Measurements from ENCODE around the gene TOM1L1.

Gene TOM1L1

DNA sequence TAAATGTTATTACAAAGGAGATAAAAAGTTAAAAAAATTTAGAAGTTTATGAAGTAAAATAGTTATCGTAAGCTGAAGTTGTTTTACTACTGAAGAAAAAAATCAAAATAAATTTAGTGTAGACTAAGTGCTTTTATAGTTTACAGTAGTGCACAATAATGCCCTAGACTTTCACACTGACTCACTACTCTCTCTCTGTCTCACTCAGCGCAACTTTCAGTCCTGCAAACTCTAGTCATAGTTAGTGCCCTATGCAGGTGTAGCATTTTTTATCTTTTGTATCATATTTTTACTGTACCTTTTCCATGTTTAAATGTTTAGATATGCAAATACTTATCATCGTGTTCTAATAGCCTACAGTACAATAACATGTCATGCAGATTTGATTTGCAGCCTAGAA is 17.7 kb upstream of the TOM1L1 start:
- H3K4me3 Mint-ChIP-seq, result no peak overlapping the region
- H3K27ac Mint-ChIP-seq, result no peak overlapping the region
- no peaks in the 10 kb centered on the region for H3K4me1 Mint-ChIP-seq
- ATAC-seq (replicated peaks) (no peak), DNase-seq (no peak)
- no peaks in the 10 kb centered on the region for H3K9me3 Mint-ChIP-seq
- H3K36me3 Mint-ChIP-seq, result no peaks in the 10 kb centered on the region
- H3K27me3 Mint-ChIP-seq, result peaks cover 0 to 5% of the 10 kb centered on the region in 2 donors

DNA sequence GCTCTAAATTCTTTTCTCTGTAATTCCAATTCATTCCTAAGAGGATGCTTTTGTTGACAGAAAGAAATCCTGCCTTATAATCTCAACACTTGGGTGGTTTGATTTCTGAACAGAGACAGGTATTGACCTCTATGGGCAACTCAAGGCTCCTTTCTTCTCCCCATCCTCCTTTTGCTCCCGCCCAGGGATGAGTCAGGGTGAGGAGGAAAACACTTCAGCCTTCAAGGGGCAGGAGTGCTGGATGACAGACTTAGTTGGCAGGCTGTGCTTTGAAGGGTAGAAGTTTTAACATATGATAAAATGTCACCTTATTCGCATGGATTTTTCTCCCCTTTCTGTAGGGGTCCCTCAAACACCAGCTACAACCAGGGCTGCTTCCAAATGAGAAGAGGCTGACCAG is 16.7 kb upstream of the TOM1L1 start:
- Mint-ChIP-seq H3K36me3 (no peaks in the 10 kb centered on the region), H3K9me3 (no peaks in the 10 kb centered on the region), H3K4me3 (no peak overlapping the region), H3K4me1 (no peaks in the 10 kb centered on the region), H3K27me3 (peaks cover 0 to 2% of the 10 kb centered on the region in 2 donors), H3K27ac (no peak overlapping the region)
- ATAC-seq (replicated peaks), result no peak
- DNase-seq, result no peak

DNA sequence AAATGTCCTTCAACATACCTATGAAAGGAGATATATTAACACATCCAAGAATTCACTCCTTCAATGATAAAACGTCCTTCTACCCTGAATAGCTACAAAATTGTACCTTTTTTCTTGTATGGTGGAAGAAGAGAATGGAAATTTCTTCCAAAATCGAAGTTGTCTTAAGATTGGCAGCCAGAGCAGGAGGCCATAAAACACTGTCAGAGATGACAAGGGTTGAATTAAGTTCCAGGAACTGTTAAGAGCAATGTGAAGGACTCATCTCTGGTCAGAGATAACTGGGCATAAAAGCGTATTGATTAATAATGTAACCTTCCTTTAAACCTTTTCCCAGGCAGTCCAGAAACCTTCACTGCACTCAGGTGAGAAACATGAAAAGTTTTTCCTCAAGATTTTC is 12.9 kb upstream of the TOM1L1 start:
- no peaks in the 10 kb centered on the region for H3K36me3 Mint-ChIP-seq
- H3K27me3 Mint-ChIP-seq, result no peaks in the 10 kb centered on the region
- H3K4me1 Mint-ChIP-seq, result no peaks in the 10 kb centered on the region
- ATAC-seq (replicated peaks), result no peak
- H3K4me3 Mint-ChIP-seq, result no peak overlapping the region
- no peak for DNase-seq
- no peaks in the 10 kb centered on the region for H3K9me3 Mint-ChIP-seq
- no peak overlapping the region for H3K27ac Mint-ChIP-seq

DNA sequence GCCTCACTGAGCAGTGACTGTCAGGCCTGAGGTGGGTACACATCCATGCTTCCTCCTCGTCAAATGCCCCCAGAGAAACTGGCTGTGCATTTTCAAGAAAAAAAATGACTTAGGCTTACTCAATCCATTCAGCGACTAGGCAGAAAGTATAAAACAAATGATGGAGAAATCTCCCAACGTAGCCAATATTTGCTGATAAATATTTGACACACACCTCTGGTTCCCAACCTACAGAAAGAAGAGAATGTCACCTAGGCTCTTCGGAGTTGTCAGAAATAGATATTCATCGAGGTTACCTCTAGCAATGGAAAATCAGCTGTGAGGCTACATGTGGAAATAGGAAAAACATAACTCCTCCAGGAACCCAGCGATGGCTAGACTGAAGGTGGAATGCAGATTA is 12.4 kb upstream of the TOM1L1 start:
- Mint-ChIP-seq H3K36me3 (no peaks in the 10 kb centered on the region), H3K27ac (no peak overlapping the region), H3K9me3 (no peaks in the 10 kb centered on the region), H3K4me1 (no peaks in the 10 kb centered on the region), H3K4me3 (no peak overlapping the region), H3K27me3 (no peaks in the 10 kb centered on the region)
- DNase-seq (no peak), ATAC-seq (replicated peaks) (no peak)

DNA sequence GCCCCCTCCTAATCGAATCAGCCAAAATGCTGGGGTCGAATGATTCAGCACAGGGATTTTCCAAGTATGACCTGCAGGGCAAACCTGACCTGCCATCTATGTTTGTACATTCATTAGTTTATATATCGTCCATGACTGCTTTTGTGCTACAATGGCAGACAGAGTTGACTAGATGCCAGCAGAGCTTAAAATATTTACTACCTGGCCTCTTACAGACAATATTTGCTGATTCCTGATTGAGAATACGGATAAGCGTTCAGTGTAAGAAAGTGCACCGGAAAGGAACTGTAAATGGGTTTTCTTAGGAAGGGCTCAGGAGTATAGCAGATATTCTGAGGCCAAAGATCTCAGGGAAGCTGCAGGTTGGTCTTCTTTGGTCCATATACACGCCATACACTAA is 11.7 kb upstream of the TOM1L1 start:
- DNase-seq (no peak), ATAC-seq (replicated peaks) (no peak)
- Mint-ChIP-seq H3K36me3 (no peaks in the 10 kb centered on the region), H3K27me3 (no peaks in the 10 kb centered on the region), H3K4me1 (no peaks in the 10 kb centered on the region), H3K9me3 (no peaks in the 10 kb centered on the region), H3K4me3 (no peak overlapping the region), H3K27ac (no peak overlapping the region)

DNA sequence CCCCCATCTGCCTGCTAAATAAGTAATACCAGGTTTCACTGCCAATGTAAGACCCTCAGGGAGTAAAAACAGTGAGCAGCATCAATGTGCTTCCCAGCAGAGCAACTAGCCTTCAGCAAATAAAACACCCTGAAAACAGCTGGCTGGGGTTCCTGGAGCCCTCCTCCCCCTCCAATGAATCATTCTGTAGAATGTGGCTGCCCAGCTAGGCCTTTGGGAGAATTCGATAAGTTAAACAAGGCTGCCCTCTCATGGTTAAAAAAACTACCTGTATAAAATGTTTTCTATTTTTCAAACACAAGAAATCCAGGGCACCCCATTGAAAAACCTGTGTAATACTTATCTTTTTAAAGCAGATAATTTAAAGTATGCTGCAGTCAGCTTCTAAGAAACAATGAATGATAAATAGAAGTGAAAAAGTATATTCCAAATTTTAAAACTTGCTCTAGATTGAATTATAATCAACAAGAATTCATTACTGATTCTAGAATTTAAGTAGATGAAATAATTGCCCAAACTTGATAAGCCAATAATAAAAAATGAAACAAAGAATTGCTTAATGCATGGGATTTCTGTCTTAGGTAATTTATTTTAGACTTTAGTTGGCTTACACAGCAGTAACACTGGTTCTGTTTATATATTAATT is 9.4 kb upstream of the TOM1L1 start:
- H3K4me1 Mint-ChIP-seq, result no peaks in the 10 kb centered on the region
- H3K27me3 Mint-ChIP-seq, result peaks cover 0 to 9% of the 10 kb centered on the region in 2 donors
- no peaks in the 10 kb centered on the region for H3K36me3 Mint-ChIP-seq
- peak; percentile 39 to 59 for ATAC-seq (replicated peaks)
- DNase-seq, result no peak
- H3K27ac Mint-ChIP-seq, result no peak overlapping the region
- no peak overlapping the region for H3K4me3 Mint-ChIP-seq
- no peaks in the 10 kb centered on the region for H3K9me3 Mint-ChIP-seq

DNA sequence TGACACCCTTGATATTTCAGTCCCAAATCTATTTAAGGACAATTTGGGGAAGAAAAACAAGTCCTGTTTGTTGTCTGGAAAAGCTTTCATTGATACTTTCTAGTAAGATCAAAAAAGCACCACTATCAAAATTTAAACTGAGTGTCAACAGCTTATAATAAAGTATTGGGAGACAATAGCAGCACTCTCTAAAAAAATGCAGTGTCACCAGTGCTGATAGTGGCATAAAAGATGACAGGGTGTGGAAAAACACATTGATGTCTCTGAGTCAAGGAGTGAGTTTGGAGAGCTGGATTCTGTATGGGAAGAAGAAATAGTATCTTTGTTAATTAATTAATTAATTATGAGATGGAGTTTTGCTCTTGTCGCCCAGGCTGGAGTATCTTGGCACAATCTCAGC is 8.3 kb upstream of the TOM1L1 start:
- Mint-ChIP-seq H3K36me3 (no peaks in the 10 kb centered on the region), H3K4me1 (no peaks in the 10 kb centered on the region), H3K27me3 (peaks cover 8 to 15% of the 10 kb centered on the region in 2 donors), H3K9me3 (no peaks in the 10 kb centered on the region), H3K4me3 (no peak overlapping the region), H3K27ac (no peak overlapping the region)
- DNase-seq, result no peak
- ATAC-seq (replicated peaks), result no peak

DNA sequence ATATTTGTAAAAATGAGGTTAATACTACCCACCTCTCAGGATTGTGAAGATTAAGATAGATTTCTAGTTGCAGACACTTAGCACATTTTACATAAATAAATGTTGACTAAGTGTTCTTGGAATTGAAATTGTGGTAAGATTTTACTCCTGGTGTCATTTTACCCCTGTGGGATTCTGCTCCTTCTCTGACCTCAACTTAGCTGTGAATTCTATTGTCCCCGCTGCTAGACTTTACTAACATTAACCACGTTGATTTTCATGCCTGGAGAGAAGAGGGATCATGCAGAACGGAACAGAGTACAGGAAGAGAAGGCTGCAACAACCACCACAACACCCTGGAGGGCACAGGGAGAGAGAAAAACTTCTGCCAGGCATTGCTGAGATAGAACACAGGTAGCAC is 2.1 kb upstream of the TOM1L1 start:
- Mint-ChIP-seq H3K36me3 (no peaks in the 10 kb centered on the region), H3K27ac (no peak overlapping the region), H3K9me3 (no peaks in the 10 kb centered on the region), H3K27me3 (peaks cover 40 to 43% of the 10 kb centered on the region in 2 donors), H3K4me1 (peaks cover 1 to 5% of the 10 kb centered on the region in 2 donors), H3K4me3 (no peak overlapping the region)
- DNase-seq (no peak), ATAC-seq (replicated peaks) (no peak)

DNA sequence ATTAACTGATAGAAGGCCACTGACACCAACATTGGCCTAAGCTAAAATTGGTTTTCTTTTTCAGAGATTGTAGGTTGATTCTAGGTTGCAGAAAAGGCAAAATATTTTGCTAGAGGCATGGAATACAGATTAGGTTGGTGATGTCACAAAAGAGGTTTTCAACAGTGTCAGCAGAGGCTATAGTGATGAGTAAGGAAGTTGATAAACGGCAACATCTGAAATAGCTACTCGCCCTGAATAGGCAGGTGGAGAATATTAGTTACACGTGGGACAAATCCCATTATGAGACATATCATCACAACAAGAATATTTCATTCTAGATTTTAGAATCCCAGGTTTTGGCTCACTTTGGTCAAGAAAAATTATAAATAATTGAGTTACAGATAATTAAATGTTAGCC is 1.5 kb upstream of the TOM1L1 start:
- Mint-ChIP-seq H3K4me3 (no peak overlapping the region), H3K27ac (no peak overlapping the region), H3K36me3 (no peaks in the 10 kb centered on the region), H3K9me3 (no peaks in the 10 kb centered on the region), H3K4me1 (peaks cover 1 to 5% of the 10 kb centered on the region in 2 donors), H3K27me3 (peaks cover 38 to 43% of the 10 kb centered on the region in 2 donors)
- ATAC-seq (replicated peaks), result no peak
- no peak for DNase-seq

DNA sequence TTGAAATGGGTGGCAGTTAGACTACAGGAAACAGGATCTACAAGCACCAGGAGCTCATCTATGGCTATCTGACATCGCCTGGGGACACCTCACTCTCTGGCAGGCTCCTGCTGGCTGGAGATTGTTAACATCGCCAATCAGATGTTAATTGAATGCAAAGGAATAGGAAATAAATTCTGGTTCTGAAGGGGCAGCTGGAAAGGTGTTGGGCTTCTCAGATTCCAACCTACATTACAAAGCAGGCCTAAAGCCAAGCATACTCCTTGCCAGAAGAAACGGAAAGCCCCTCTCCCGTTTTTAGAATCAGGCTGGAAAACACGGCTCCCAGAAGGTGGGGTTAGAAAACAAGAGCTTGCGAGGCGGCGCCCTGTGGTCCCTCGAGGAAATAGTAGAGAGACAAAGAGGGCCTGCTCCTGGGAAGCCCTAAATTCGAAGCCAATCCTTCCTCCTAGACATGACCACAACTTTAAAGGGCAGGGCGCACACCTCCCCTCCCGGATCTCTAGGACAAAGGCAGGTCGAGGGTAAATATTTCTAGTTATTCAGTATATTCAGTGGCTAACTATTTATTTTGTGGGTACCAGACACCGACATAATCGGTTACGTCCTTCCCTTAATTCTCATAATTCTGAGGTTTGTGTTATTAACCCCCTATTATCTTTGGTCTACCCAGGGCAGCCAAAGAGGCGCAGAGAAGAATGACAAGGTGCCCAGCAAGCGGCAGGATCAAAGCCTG is 763 bp upstream of the TOM1L1 start:
- DNase-seq, result no peak
- H3K36me3 Mint-ChIP-seq, result no peaks in the 10 kb centered on the region
- no peak overlapping the region for H3K4me3 Mint-ChIP-seq
- no peaks in the 10 kb centered on the region for H3K9me3 Mint-ChIP-seq
- no peak overlapping the region for H3K27ac Mint-ChIP-seq
- H3K27me3 Mint-ChIP-seq, result peaks cover 37 to 43% of the 10 kb centered on the region in 2 donors
- peaks cover 1 to 5% of the 10 kb centered on the region in 2 donors for H3K4me1 Mint-ChIP-seq
- ATAC-seq (replicated peaks), result no peak

DNA sequence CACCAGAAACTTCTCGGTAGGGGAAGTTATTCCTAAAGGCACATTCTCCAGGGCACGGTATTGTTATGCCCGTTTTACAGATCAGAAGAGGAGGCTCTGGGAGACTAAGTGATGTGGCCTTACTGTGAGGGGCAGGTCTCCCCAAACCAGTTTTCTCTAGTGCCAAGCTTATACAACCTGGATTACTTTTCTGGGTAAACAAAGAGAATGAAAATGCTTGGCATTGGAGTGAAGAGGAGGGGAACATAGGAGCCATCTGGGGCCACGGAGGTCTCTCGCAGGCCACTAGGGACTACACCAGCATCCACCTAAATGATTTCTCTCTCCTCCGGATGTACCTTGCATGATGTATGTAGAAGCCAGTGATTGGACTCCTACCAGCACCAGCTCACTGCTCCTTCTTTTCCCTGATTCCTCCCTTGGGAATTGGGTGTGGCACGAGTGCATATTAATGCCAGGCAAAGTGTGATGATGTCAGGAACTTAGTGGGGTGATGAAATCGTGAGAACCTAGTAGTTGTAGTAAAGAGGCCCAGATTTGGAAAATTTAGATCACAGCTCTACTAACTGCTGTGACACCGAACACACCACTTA is 674 bp downstream of the TOM1L1 start:
- H3K4me3 Mint-ChIP-seq, result peak overlapping the region; percentile 18 to 26
- H3K4me1 Mint-ChIP-seq, result peaks cover 1 to 5% of the 10 kb centered on the region in 2 donors
- ATAC-seq (replicated peaks) (no peak), DNase-seq (no peak)
- no peaks in the 10 kb centered on the region for H3K9me3 Mint-ChIP-seq
- peaks cover 31 to 43% of the 10 kb centered on the region in 2 donors for H3K27me3 Mint-ChIP-seq
- no peaks in the 10 kb centered on the region for H3K36me3 Mint-ChIP-seq
- no peak overlapping the region for H3K27ac Mint-ChIP-seq

DNA sequence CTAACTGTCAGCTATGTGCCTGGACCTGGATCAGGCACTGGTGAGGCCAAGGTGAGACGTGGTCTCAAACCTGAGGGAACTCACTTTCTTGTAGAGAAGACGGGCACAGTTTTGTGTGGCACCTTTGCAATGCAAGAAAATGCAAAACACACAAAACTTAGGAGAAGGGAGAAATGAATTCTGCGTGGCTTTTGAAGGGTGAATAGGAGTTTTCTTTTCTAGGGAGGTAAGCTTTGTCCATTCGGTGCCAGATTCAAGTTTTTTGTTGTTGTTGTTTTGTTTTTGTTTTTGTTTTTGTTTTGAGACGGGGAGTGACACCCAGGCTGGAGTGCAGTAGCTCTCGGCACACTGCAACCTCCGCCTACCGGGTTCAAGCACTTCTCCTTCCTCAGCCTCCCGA is 1.4 kb downstream of the TOM1L1 start:
- Mint-ChIP-seq H3K36me3 (no peaks in the 10 kb centered on the region), H3K4me3 (no peak overlapping the region), H3K4me1 (peaks cover 1 to 5% of the 10 kb centered on the region in 2 donors), H3K27me3 (peaks cover 25 to 36% of the 10 kb centered on the region in 2 donors), H3K9me3 (no peaks in the 10 kb centered on the region), H3K27ac (no peak overlapping the region)
- ATAC-seq (replicated peaks) (no peak), DNase-seq (no peak)

DNA sequence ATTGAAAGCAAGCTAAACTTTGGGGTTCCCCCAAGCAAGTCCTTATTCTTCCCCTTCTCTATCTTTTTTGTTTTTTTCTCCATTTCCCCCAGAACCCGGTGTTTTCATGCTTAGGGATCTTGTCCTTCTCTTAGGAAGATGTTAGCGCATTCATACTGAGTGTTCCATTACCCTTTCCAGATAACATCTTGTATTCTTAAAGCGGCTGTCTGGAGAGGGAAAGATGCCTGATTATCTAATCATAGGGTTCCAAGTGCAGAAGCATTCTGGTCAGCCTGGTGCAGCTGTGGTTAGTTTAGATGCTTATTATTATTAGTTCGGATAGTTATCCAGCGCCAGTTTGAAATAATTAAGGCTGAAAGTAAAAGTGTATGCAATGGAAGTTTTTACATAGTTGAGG is 2.0 kb downstream of the TOM1L1 start:
- H3K27ac Mint-ChIP-seq, result no peak overlapping the region

DNA sequence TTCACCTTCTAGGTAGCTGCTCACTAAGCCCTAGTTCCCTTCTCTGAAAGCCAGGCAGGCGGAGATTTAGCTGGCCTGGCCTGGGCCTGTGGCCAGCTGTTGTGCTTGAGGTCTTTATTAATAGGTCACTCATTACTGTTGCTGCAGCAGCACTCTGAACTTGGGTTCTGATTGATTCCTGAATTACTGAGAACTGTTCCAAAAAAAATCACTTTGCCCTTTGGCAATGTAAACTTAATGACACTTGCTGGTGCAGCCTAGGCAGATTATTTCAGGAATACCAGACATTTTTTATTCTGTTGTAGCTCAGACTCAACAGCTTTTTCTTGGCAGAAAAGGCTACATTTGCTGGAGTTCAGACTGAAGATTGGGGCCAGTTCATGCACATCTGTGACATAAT is 2.7 kb downstream of the TOM1L1 start:
- no peaks in the 10 kb centered on the region for H3K36me3 Mint-ChIP-seq
- H3K27ac Mint-ChIP-seq, result no peak overlapping the region
- DNase-seq, result no peak
- peaks cover 1 to 5% of the 10 kb centered on the region in 2 donors for H3K4me1 Mint-ChIP-seq
- H3K9me3 Mint-ChIP-seq, result peaks cover 0 to 3% of the 10 kb centered on the region in 2 donors
- no peak for ATAC-seq (replicated peaks)
- H3K4me3 Mint-ChIP-seq, result no peak overlapping the region
- H3K27me3 Mint-ChIP-seq, result peaks cover 25 to 34% of the 10 kb centered on the region in 2 donors

More for the DNA sequence above, 2.0 kb downstream of the TOM1L1 start:
- H3K27me3 Mint-ChIP-seq, result peaks cover 25 to 35% of the 10 kb centered on the region in 2 donors
- no peak for DNase-seq
- no peak for ATAC-seq (replicated peaks)
- H3K36me3 Mint-ChIP-seq, result no peaks in the 10 kb centered on the region
- peaks cover 1 to 5% of the 10 kb centered on the region in 2 donors for H3K4me1 Mint-ChIP-seq
- no peaks in the 10 kb centered on the region for H3K9me3 Mint-ChIP-seq
- no peak overlapping the region for H3K4me3 Mint-ChIP-seq

DNA sequence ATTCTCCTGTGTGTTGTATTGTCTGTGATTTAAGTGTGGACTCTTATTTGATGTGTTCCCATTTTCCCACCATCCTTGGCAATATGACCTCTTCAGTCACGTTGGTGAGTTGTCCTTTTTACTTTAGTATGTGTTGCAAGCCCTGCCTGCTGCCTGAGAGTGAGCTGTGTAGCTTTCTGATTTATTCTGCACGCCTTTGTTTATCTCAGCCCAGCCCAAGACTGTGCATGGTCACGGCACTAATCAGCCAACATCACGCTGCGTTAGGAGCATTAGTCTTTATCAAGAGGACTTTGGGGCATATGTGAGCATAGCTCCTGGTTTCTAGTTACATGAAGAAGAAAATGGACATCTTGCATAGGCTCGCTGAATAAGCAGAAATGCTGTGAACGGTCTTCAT is 6.0 kb downstream of the TOM1L1 start:
- no peak for DNase-seq
- peaks cover 0 to 3% of the 10 kb centered on the region in 2 donors for H3K9me3 Mint-ChIP-seq
- ATAC-seq (replicated peaks), result no peak
- H3K4me3 Mint-ChIP-seq, result no peak overlapping the region
- peaks cover 4 to 5% of the 10 kb centered on the region in 2 donors for H3K27me3 Mint-ChIP-seq
- H3K4me1 Mint-ChIP-seq, result no peaks in the 10 kb centered on the region
- no peak overlapping the region for H3K27ac Mint-ChIP-seq
- no peaks in the 10 kb centered on the region for H3K36me3 Mint-ChIP-seq

All from stimulated activated naive B cell treated with anti-CD40 and anti-IgM and Interleukin-4, amounts not matched to agents 10 μg/mL and 1 μg/mL and 100 μg/mL, for 72 hours (primary cell).